T-helper 1 cell (primary cell): ENCODE data around the gene PIGU.
"Not testable (repeated sequence)": the region's sequence is repeated elsewhere in the genome, so short reads cannot be mapped to it uniquely, and the experiment has no call there.

Experiments used
- DNase-seq, 5 donors: peaks; one replicate each; pipeline ENCODE4 v3.0.0-alpha.2; 2012 to 2020

The PIGU gene

DNA sequence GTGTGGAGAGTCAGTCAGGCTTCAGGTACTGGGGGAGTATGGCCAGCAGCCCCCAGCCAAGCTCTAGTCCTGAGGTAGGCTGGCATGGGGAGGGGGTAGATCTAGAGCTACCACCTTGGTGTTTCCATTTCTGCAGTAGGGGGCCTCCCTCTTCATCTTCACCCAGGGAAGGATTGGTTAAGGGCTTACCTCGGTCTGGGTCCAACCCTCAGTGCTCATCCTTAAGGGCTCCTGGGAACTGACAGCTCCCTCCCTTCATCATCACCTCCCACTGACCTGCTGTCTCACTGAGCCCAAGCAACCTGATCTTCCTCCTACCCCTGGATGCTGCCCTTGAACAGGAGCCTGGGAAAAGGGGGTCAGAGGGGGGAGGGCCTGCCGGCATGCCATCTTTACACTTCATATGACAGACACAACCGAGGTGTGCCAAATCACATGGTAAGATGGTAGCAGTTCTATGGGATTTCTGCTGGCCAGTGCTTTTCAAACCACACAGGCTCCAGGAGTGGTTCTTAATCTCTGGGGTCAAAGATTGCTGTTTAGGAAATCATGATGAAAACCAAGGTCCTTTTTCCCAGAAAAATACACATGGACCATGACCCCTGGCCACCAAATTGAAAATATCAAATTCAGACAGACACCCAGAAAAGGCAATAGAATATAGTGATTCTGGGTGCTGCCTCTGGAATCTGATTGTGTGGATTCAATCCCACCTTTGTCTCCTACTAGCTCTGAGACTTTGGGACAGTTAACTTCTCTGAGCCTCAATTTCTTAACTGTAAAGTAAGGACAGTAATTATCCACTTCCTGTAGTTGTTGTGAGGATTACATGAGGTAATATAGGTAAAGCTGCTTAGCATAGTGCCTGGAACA is 30.3 kb upstream of the PIGU start:
- no peak for DNase-seq

DNA sequence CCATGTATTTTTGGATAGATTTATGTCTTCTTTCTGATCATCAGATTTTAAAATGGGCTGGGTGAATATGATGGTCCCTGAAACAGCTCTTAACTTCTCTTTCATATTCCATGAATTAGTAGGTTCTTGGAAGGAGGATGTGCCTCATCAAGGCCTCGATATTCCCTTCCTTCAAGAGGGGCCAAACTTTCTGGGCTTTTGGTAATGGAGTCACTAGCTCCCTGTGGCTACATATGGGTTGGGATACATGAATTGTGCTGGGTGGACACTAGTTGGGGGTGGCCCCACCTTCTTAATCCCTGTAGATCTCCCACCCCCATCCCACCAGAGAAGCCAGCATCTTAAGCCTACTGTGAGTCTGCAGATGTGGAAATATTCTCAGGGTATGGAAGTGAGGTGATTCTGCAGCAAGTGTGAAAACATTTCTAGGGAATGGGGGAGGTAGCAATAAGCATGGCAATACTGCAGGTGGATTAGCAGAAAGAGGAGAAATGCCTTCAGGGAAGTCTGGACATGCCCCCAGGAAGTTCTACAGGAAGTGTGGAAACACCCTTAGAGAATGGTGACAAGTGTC is 29.5 kb upstream of the PIGU start:
- no peak for DNase-seq

DNA sequence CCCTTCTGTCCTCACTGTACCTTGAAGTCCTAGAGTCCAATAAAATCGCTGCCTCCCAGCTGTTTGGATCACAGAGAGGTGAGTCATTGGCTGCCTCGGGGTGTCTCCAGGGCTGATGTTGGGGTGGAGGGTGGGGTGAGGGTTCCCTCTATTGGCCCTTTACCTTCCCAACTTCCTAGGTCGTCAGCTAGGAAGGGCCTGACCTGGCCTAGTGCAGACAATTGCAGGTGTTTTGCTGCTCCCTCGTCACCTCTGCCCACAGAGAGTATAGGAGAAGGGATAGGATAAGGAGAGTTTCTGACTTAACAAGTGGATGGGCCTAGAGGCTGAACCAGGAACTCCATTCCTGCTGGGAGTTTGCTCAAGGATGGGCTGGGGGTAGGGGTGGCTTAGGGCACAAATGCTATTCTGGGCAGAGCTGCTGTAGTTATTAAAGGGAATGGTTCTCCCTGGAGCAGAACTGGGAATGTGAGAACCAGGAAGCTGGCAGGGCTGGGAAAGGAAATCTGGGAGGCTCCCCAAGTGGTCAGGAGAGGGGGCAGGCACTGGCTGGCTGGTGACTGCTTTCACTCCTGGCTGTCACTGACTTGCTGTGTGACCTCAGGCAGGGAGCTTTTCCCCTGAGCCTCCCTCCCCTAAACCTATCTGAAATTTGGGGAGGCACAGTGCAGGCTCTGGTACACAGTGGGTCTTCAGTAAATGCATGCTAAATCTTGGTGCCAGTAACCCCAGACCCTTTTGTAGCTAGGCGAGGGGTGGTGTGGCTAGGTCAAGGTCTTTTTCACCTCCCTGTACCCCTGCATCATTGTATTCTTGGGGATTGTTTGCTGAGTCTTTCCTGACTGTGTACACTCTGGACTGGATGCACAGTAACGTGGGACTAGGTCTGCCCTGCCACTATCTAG is 28.8 kb upstream of the PIGU start:
- peak in 1 of 5 donors; percentile 26 for DNase-seq

DNA sequence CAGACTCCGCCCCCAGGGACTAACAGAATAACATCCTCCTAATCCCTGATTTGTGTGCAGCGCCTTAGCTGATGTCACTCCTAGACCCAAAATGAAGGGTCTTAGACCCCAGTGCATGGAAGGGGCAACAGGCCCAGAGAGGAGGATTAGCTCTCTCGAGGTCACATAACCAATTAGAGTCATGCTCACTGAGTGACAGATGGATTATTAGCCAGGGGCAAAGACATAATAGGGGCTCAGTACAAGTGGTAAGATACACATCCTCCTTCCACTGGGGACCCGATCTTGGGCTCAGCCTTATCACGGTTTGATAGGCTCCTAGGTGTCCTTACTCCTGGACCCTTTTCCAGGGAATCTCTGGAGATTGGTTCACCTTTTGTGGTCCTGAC is 28.1 kb upstream of the PIGU start:
- no peak for DNase-seq

DNA sequence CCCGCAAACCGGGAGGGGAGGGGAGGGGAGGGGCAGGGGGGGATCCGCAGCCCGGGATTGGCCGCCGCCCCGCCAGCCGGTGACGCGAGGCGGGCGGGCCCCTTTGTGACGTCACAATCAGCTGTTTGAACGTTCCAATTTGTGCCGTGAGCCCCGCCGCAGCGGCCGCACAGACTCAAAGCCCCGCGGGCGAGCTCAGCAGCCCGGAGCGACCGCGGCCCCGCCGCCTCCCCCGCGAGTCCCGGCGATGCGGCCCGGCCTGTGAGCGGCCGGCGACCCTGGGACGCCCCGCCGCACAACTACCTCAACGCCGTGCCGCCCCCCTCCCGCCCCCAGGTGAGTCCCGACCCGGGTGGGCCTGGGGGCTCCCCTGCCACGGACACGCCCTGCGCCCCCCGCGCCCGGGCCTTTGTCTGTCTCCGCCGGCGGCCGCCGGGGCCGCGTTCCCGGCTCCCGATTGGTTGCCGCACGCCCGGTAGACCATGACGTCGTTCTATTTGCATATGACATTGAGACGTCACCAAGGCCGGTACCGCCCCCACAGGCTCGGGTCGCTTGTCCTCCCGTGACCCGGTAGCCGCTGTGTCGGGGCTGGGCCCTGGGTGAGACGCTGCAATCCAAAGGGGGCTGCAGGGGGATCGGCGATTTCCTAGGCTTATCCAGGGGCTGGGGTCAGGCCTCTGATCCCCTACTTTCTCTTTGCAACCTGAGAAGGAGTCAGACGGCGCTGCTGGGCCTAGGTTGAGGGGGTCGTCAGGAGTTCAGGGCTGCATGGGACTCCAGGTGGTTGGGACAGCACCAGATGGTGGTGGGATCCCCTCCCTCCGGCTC is 27.5 kb upstream of the PIGU start, which contains the start of gene TP53INP2:
TSS of gene TP53INP2 (plus strand) at position 168 of the 831 bp plus-strand sequence. CDS start 4,396 bp downstream, outside the sequence.
- DNase-seq, result peak; percentile 80 to 91 (median 88)

DNA sequence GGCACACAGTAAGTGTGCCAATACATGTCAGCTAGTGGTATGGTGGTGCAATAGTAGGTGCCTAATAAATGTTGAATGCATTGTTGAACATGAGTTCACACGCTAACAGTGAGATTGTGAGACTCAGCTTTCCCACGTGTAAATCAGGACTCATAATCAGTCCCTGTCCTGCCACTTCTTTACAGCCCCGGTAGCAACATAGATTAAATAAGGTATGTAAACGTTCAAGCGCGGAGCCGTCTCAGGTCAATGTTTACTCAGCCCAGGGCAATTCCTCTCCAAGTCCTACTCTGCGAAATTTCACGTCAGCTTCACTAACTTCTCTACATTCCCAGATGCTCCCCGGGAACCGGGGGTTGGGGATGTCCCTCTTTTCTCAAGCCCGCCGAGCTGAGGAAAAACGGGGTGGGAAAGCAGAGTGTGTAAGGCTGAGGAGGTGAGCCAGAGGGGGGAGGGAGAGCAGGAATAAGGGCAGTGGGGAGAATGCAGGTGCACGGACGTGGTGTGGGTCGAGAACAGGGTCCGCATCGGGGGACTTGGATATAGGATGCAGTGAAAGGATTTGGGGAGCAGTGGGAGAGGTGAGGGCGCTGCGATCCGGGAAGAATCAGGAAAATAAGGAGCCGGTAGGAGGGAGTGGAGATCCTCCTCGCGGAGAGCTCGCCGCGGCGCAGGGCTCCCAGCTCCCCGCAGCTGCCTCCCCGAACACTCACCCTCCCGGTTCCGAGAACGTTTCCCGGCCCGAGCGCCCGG is 26.7 kb upstream of the PIGU start:
- DNase-seq, result peak in 1 of 5 donors; percentile 13

DNA sequence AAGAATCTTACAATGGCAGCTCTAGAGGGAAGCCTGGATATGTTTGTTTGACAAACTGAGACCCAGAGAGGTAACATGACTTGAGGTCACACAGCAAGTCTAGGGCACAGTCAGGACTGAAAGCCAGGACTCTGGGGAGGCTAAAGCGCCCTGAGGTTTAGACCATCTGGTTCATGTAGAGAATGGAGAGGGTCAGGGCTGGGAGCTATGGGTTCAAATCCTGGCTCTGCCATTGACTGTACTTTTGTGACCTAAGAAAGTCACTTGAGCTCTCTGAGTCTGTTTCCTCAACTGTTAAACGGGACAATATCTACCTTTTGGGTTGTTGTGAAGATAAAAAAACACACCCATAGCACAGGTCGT is 26.1 kb upstream of the PIGU start:
- no peak for DNase-seq

DNA sequence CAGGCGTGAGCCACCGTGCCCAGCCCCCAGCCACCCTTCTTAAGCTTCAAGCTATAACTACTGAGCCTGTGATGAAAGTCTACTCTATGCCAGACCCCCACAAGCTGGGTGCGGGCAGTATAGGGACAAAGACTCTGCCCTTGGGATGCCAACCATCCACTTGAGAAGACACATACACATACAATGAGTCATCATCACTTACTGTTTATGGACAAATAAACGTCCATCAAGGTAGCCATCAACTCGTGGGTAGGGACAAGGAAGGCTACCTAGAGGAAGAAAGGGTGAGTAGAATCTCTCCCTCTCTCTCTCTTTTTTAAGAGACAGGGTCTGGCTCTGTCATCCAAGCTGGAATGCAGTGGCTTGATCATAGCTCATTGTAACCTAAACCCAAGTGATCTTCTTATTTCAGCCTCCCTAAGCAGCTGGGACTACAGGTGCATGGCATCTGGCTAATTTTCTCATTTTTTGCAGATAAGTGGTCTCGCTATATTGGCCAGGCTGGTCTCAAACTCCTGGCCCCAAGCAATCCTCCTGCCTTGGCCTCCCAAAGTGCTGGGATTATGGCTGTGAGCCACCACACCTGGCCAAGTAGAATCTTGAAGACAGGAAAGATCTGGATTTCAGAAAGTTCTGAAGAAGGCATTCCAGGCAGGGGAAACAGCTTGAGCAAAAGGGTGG is 24.7 kb upstream of the PIGU start:
- no peak for DNase-seq

DNA sequence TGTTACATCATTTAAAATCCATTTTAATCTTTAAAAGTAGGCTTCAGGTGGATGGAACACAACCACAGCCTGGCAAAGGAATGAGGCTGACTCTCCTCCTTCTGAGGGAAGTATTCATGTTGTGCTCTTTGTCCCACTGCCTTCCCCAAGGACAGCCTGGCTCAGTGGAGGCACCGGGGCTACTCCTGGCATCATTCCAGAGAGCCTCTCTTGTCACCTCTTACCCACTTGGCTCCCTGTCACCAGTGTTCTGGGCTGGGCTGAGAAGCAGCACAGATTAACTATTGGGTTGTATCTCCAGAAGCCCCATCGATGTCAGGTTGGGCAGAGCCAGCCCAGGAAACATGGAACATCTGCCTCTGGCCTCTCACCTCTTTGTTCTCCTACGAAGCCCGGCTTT is 16.5 kb upstream of the PIGU start:
- DNase-seq, result no peak

DNA sequence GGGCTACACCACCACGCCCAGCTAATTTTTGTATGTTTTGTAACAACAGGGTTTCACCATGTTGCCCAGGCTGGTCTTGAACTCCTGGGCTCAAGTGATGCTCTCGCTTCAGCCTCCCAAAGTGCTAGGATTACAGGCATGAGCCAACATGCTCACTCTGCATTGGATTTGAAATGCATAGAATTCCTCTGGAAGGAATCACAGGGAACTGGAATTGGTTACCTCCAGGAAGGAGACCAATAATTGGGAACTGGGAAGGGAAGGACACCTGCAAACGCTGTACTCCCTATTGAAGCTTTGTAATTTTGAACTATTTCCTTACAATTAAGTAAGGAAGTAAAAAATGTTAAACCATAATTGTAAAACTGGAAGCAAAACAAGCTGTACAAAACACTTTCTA is 14.9 kb upstream of the PIGU start:
- DNase-seq, result no peak

DNA sequence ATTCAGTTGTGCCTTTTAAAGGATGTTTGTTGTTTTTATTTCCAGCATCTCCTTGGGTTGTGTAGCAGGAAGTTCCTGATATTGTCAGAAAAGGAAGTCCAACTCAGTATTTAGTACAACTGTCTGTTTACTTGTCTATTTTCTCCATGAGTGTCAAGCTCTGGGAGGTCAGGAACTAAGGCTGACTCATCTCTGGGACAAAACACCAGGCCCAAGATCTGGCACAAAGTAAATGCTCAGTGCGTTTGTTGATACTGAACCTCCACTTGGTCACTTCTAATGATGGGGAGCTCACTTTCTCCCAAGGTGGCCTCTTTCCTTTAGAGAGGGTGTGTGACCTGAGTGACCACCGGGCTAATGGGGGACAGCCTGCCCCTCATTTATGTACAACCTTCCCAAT is 12.6 kb upstream of the PIGU start:
- DNase-seq, result no peak

DNA sequence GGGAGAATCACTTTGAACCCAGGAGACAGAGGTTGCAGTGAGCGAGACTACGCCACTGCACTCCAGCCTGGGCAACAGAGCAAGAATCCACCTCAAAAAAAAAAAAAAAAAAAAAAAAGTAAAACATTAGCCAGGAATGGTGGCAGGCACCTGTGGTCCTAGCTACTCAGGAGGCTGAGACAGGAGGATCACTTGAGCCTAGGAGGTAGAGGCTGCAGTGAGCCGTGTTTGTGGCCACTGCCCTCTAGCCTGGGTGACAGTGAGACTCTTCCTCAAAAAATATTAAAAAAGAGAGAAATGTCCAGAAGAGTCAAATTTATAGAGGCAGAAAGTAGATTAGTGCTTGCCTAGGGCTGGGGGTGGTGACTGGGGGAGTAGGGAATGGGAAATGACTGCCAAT is 6.8 kb upstream of the PIGU start:
- DNase-seq, result no peak

DNA sequence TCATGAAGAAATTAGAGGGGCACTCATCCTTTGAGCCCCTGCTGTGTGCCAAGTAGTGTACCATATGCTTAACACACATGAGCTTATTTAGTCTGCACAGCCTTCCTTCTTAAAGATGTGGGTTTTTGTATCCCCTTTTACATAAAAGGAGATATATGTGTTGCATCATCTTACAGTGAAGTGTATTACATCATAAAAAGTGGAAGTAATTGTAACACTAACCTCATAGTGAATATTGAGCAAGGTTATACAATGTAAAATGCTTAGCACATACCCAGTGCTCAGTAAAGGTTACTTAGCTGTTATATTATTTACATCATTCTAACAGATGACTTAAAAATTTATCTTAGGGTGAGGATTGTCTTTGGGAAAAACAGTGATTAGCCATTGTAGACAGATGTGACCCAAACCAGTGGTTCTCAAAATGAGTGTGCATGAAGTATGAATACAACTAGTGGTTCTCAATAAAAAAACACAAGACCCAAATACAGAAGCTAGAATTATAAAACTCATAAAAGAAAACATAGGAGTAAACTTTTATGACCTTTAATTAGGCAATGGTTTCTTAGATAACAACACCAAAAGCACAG is 3.8 kb upstream of the PIGU start:
- peak in 1 of 5 donors; percentile 42 for DNase-seq

DNA sequence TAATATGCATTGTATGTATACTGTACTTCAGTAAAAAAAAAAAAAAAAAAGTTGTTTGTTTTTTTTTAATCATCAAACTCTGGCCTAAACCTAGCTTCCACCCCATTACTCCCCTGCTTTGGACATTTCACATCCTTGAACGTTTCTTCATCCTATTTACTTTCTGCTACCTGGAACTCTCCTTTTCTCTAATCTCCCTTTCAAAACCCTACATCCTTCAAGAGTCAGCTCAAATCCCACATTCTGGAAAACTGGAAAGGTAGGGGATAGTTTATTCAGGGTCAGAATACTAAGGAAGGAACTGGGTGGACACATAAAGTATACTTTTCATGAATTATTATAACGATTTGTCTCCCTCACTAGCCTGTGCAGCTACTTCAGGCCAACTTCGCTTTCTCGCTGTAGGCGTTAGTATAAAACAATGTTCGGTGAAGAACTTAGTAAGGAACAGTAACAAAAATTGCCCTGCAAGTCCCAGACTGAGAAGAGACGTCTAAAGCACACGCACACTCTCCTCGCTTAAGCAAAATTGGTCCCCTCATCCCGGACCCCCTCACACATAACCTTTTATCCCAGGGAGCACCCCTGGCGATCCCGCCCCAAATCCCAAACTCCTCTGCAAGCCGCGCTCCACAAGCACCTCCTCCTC is 775 bp downstream of the PIGU start:
- DNase-seq, result no peak

DNA sequence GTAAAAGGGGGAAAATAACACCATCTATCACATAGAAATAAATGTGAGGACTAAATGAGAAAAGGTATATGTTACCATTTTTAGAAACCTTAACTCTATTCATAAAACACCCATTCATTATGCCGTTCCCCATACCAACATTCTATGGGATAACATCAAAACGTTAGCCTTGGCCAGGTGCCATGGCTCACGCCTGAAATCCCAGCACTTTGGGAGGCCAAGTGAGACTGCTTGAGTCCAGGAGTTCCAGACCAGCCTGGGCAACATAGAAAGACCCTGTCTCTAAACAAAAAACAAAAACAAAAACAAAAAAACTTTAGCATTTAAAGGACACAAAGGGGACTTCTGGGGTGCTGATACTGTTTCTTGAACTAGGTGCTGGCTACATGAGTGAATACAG is 1.3 kb downstream of the PIGU start:
- no peak for DNase-seq

DNA sequence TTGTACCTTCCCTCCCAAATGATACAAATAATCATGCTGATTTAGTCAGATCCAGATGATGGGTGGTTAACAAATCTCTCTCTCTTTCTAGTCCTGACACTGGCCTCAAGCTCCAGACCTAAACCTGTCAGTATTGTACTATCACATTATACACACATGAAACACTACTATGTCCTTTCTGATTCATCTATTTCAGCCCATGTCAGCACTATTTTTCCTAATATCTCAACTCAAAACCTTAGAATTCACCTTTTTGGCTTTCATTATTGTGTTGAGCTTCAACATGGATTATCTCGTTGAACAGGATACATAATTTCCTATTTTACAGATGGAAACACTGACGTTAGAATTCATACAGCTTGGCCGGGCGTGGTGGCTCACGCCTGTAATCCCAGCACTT is 3.5 kb downstream of the PIGU start:
- no peak for DNase-seq

DNA sequence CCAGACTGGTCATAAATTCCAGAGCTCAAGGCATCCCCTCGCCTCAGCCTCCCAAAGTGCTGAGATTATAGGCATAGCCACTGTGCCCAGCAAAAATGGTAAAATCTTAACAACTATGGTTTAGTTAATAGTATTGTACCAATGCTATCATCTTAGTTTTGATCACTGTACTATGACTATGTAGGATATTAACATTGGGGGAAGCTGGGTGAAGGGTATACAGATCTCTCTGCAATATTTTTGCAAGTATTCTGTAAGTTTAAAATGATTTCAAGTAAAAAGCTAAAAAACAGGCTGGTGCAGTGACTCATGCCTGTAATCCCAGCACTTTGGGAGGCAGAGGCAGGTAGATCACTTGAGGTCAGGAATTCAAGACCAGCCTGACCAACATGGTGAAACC is 7.8 kb downstream of the PIGU start:
- DNase-seq, result no peak

DNA sequence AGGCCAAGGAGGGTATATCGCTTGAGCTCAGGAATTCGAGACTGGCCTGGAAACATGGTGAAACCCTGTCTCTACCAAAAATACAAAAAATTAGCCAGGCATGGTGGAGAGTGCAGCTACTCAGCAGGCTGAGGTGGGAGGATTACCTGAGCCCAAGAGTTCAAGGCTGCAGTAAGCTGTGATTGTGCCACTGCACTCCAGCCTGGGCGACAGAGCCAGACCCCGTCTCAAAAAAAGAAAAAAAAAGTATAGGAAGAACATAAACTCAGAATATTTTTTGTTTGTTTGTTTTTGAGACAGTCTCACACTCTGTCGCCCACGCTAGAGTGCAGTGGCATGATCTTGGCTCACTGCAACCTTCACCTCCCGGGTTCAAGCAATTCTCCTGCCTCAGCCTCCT is 12.1 kb downstream of the PIGU start:
- not testable (repeated sequence) for DNase-seq

DNA sequence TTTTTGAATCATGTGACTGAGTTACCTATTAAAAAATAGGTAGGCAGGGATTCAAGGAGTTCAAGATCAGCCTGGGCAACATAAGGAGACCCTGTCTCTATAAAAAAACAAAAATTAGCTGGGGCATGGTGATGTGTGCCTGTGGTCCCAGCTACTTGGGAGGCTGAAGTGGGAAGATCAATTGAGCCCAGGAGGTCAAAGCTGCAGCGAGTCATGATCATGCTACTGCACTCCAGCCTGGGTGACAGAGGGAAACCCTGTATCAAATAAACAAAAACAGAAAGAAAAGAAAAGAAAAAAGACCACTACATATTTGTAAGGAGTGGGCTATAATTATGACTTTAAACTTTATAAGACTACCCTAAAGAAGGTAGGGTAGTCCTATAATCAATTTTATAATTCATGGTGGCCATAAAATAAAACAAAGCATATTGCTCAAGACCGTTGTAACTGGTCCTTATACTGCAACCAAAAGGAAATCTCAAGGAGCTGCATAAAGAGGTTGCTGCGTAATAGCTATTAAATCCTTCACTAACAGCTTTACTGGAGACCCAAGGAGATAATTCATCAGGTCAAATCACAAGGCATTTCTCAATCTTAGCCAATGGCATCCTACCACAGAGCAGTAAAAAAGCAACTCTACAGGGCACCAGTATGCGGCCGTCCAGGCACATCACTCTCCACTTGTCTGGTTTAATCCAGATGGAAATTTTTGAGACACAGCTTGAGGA is 13.5 kb downstream of the PIGU start:
- DNase-seq, result no peak
